Activated CD4-positive, alpha-beta memory T cell treated with anti-CD3 and anti-CD28 coated beads, Interleukin-2, amount 10 ng/mL, durations not matched to agents 7 days and 5 days (primary cell): ENCODE data around the gene RNF223. TPM values are rescaled to one million over a fixed set of nuclear protein-coding genes. Genes with fewer than 3 reads are reported as not detected.
"Not testable (repeated sequence)": the region's sequence is repeated elsewhere in the genome, so short reads cannot be mapped to it uniquely, and the experiment has no call there.

Experiments
- CTCF ChIA-PET: fragments of 350-600 bp; sonication (Branson Sonifier 250); formaldehyde crosslinking; loops from one replicate; lab custom pipeline; 2021; ENCODE audit warnings: antibody characterized with exemption, inconsistent platforms; lab: Charles Lee
- POLR2A ChIA-PET: fragments of 350-600 bp; sonication (Branson Sonifier 250); formaldehyde crosslinking; loops from one replicate; lab custom pipeline; 2021; ENCODE audit warnings: antibody characterized with exemption; lab: Charles Lee
- DNase-seq: peaks from one replicate; pipeline ENCODE4 v3.0.0-alpha.2; 2020
- H3K27ac Mint-ChIP-seq: one replicate; pipeline ENCODE4 v1.8.0; 2021; ENCODE audit warnings: mild to moderate bottlenecking, mixed read lengths
- H3K27me3 Mint-ChIP-seq: one replicate; pipeline ENCODE4 v1.8.0; 2021; ENCODE audit warnings: mixed read lengths
- H3K36me3 Mint-ChIP-seq: one replicate; pipeline ENCODE4 v1.8.0; 2021; ENCODE audit warnings: low read depth, mixed read lengths
- H3K4me1 Mint-ChIP-seq: one replicate; pipeline ENCODE4 v1.8.0; 2021; ENCODE audit warnings: mixed read lengths
- H3K4me3 Mint-ChIP-seq: one replicate; pipeline ENCODE4 v1.8.0; 2021; ENCODE audit warnings: mild to moderate bottlenecking, mixed read lengths
- H3K9me3 Mint-ChIP-seq: one replicate; pipeline ENCODE4 v1.8.0; 2021; ENCODE audit warnings: mixed read lengths
- total RNA-seq, 2 experiments: library from RNA; stranded (reverse); gene quantifications; one replicate each; pipeline ENCODE4 v1.2.3, GENCODE V29; 2021

The RNF223 gene
- total RNA-seq, 2 experiments from 2014 or later = not detected

DNA sequence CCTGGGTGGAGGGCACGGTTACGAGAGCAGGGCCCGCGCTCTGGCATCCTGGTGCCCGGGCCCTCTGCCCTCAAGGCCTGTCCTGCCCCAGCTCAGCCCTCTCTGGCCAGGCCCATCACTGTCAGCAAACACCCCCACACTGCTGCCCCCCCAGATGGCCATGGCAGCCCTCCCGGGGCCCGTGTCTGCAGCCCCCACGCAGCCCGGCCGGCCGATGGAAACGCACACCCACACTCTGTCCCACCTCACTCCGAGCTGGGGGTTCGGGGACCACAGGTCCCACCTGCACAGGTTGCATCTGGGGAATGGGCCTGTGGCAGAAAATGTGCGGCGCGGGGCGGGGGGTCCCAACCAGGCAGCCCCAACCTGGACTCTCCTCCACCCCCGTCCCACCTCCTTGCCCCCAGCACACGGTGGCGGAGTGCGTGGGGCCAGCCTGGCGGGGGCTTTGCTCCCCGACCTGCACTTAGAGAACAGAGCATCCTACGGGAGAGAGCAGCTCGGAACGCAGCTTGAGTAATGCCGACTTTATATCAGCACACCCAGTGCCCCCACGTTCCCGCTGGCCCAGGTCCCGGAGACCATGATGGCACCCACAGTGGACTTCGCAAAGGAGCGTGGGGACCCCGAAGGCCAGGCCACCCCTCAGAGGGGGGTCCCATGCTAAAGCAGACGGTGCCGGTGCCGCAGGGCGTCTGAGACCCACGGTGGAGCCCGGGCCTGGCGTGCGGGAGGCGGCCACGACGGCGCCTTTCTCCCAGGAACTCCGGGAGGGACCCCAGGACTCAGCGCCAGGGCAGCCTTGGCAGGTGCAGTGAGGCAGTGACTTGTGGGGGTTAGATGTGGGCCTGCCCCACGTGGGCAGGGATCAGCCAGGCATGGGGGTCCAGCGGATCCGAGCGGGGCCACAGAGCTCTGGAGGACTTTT lies 7.5 kb upstream of the RNF223 start:
- no peak for DNase-seq
- Mint-ChIP-seq H3K27me3 (peaks cover 3% of the 10 kb centered on the region), H3K9me3 (no peaks in the 10 kb centered on the region), H3K36me3 (no peaks in the 10 kb centered on the region), H3K27ac (no peak overlapping the region), H3K4me3 (no peak overlapping the region), H3K4me1 (peaks cover 6% of the 10 kb centered on the region)
- ChIA-PET POLR2A (no interaction called here), CTCF (no interaction called here)

DNA sequence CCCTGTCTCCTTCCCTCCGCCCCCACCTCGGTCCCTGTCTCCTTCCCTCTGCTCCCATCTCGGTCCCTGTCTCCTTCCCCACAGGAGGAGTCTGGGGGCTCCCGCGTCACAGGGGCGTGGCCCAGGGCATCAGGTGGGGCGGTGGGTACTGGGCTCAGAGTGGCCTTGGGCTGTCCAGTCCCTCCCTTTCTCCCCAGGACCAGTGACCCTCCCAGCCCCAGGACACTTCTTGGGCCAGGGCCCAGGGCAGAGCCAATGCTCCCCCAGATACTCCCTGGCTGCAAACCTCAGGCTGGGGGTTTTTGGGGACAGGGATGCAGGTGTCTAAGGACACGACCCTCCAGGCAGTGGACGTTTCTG lies 6.8 kb upstream of the RNF223 start:
- H3K36me3 Mint-ChIP-seq = no peaks in the 10 kb centered on the region
- no peak overlapping the region for H3K27ac Mint-ChIP-seq
- DNase-seq = no peak
- CTCF ChIA-PET = no interaction called here
- H3K9me3 Mint-ChIP-seq = no peaks in the 10 kb centered on the region
- H3K27me3 Mint-ChIP-seq = peaks cover 3% of the 10 kb centered on the region
- peaks cover 6% of the 10 kb centered on the region for H3K4me1 Mint-ChIP-seq
- POLR2A ChIA-PET = no interaction called here
- H3K4me3 Mint-ChIP-seq = no peak overlapping the region

DNA sequence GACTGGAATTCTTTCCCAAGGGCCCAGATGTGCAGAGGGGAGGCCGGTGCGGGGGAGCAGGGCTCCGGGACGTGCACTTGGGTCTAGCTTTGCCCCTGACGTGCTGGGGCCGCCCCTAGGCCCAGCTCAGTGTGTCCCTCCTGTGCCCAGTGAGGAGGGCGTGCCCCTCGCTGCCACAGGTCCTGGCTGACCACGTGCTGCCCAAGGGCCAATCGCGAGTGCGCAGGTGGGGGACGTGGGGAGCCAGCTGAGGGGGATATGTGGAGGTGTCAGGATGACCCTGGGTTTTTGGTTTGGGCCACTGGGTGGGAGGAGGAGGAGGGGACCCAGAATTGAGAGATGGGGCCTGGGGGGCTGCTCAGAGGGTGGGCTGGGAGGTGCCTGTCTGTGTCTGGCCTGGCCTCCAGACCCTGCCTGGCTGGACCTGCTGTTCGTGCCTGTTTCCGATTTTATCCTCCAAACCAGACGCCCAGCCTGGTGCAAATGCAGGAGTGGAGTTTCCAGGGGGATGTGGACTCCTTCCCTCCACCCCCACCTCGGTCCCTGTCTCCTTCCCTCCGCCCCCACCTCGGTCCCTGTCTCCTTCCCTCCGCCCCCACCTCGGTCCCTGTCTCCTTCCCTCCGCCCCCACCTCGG lies 6.1 kb upstream of the RNF223 start:
- no peaks in the 10 kb centered on the region for H3K9me3 Mint-ChIP-seq
- H3K27ac Mint-ChIP-seq = no peak overlapping the region
- ChIA-PET POLR2A (no interaction called here), CTCF (no interaction called here)
- peaks cover 3% of the 10 kb centered on the region for H3K27me3 Mint-ChIP-seq
- H3K4me3 Mint-ChIP-seq = no peak overlapping the region
- no peaks in the 10 kb centered on the region for H3K36me3 Mint-ChIP-seq
- H3K4me1 Mint-ChIP-seq = peaks cover 6% of the 10 kb centered on the region
- DNase-seq = no peak

DNA sequence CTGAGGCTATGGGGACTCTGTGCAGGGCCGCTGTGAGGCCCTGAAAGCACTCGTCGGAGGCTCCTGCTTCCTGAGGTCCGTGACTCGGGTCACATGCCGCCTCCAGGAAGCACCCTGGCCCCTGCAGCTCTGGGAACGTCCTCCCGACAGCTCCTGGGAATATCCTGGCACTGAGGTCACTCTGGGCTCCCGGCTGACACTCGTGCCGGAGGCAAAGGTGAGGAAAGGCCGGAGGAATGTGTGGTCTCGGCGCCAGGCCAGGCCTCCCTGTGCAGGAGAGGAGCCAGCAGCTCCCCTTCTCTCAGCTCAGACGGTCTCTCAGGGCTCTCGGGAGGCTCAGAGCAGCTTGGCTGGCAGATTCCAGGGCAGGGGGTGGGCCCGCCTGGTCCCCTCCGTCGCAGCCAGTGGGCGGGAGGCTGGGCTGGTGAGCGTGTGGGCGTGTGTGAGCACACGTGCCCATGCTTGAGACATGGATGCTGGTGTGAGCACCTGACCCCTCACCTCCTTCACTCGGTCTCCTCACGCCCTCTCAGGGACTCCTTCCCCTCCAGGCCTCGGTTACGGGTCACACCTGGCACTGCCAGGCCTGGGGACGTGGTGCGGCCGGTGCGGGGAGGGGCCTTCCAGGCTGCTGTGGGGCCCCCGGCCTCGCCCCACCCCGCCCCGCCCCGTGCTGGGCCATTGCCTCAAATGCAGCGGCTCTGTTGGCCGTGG lies 5.5 kb upstream of the RNF223 start:
- H3K27me3 Mint-ChIP-seq = peaks cover 3% of the 10 kb centered on the region
- H3K27ac Mint-ChIP-seq = no peak overlapping the region
- no peaks in the 10 kb centered on the region for H3K9me3 Mint-ChIP-seq
- no peaks in the 10 kb centered on the region for H3K36me3 Mint-ChIP-seq
- ChIA-PET CTCF (no interaction called here), POLR2A (no interaction called here)
- peaks cover 6% of the 10 kb centered on the region for H3K4me1 Mint-ChIP-seq
- H3K4me3 Mint-ChIP-seq = no peak overlapping the region
- no peak for DNase-seq

DNA sequence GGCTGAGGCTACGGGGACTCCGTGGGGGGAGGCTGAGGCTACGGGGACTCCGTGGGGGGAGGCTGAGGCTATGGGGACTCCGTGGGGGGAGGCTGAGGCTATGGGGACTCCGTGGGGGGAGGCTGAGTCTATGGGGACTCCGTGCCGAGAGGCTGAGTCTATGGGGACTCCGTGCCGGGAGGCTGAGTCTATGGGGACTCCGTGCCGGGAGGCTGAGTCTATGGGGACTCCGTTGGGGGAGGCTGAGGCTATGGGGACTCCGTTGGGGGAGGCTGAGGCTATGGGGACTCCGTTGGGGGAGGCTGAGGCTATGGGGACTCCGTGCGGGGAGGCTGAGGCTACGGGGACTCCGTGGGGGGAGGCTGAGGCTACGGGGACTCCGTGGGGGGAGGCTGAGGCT lies 3.3 kb upstream of the RNF223 start:
- H3K4me1 Mint-ChIP-seq, H3K36me3 Mint-ChIP-seq, H3K27ac Mint-ChIP-seq, H3K9me3 Mint-ChIP-seq, H3K27me3 Mint-ChIP-seq, DNase-seq, CTCF ChIA-PET, H3K4me3 Mint-ChIP-seq, POLR2A ChIA-PET: not testable (repeated sequence)

DNA sequence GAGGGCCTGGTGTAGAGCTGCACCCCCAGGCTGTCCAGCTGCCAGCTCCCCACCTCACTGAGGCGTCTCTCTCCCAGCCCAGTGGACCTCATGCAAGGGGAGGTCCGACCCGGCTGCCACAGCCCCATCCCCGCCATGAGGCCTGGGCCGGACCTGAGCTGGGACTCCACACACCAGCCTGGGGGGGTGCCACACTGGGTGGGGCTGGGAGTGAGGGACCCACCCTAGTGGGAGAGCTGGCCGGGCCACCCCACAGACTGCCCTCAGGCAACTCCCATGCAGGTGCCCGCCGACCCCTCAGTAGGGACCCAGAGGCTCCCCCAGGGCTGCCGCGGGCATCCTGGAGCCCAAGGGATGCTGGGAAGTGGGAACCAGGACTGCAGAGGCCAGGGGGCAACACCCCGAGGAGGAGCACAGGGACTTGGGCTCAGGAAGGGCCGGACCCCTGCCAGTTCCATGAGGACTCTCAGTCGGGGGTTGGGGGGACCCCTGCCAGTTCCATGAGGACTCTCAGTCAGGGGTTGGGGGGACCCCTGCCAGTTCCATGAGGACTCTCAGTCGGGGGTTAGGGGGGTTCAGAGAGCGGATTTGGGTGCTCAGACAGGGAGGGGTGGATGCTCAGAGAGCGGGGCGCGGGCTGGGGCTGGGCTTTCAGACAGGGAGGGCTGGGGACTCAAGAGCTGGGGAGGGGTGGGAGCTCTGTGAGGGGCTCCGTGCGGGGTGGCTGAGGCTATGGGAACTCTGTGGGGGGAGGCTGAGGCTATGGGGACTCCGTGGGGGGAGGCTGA lies 1.2 kb upstream of the RNF223 start:
- DNase-seq = no peak
- H3K27me3 Mint-ChIP-seq = peaks cover 3% of the 10 kb centered on the region
- CTCF ChIA-PET = no interaction called here
- no peak overlapping the region for H3K27ac Mint-ChIP-seq
- H3K36me3 Mint-ChIP-seq = no peaks in the 10 kb centered on the region
- peaks cover 6% of the 10 kb centered on the region for H3K4me1 Mint-ChIP-seq
- POLR2A ChIA-PET = no interaction called here
- H3K9me3 Mint-ChIP-seq = no peaks in the 10 kb centered on the region
- no peak overlapping the region for H3K4me3 Mint-ChIP-seq

DNA sequence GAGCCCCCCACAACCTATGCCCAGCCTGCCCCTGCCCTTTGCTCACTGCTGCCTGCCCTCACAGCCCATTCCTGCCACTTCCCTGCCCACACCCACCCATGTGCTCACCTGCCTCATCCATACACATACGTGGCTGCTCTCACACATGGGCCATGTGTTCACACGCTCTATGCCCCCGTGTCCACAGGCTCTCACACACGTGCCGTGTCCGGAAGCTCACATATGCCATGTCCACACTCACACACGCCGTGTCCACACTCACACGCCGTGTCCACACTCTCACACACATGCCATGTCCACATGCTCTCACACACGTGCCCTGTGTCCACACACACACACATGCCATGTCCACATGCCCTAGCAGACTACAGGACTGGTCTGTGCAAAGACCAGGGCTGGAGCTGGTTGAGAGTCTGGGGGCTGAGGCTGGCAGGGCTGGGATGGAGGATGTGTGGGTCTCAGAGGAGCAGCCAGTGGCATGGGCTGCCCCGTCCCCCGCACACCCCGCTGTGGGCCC lies 583 bp upstream of the RNF223 start:
- Mint-ChIP-seq H3K9me3 (no peaks in the 10 kb centered on the region), H3K4me3 (no peak overlapping the region)

DNA sequence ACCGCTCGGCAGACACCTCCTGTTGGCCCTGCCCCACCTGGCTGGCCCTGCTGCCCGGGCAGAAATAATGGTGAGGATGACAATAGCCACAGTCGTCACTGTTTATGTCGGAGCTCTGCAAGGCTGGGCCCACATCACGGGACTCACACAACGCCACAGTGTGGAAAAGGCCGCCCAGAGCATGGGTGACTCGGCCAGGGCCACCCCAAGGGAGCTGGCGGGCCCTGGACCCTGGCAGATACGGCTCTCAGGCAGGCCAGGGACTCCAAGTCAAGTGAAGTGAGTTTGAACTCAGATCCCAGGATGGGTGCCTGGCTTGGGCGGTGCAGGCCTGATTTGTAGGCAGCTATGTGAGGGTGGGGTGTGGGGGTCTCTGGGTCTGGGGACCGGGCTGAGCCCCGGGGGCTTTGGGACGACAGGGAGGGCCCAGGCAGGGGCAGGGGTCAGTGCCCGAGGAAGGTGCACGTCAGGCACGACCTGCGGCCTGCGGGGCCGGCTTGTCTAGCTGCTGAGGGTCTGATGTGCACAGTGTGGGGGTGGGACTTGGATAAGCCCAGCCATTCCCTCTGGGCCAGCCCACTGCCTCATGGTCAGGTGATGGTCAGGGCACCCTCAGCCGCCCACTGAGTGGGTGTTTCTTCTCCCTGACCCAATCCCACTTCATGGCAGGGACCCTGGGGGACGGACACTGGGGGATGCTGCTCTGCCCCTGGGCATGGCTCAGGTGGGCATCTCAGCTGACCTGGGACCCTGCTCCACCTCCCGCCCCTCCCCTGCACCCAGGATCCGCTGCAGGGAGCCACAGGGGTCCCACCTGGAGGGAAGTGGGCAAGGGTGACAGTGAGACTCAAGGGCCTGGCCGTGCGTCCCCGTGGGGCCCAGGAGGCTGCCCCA lies 1.0 kb downstream of the RNF223 start:
- H3K4me1 Mint-ChIP-seq = peaks cover 7% of the 10 kb centered on the region
- no peak overlapping the region for H3K27ac Mint-ChIP-seq
- H3K4me3 Mint-ChIP-seq = no peak overlapping the region
- peaks cover 2% of the 10 kb centered on the region for H3K27me3 Mint-ChIP-seq
- no peak for DNase-seq
- H3K36me3 Mint-ChIP-seq = no peaks in the 10 kb centered on the region
- H3K9me3 Mint-ChIP-seq = no peaks in the 10 kb centered on the region
- ChIA-PET CTCF (no interaction called here), POLR2A (no interaction called here)

More for the DNA sequence above, 583 bp upstream of the RNF223 start:
- Mint-ChIP-seq H3K36me3 (no peaks in the 10 kb centered on the region), H3K4me1 (peaks cover 7% of the 10 kb centered on the region), H3K27me3 (peaks cover 5% of the 10 kb centered on the region), H3K27ac (no peak overlapping the region)
- ChIA-PET POLR2A (no interaction called here), CTCF (no interaction called here)
- DNase-seq = no peak

DNA sequence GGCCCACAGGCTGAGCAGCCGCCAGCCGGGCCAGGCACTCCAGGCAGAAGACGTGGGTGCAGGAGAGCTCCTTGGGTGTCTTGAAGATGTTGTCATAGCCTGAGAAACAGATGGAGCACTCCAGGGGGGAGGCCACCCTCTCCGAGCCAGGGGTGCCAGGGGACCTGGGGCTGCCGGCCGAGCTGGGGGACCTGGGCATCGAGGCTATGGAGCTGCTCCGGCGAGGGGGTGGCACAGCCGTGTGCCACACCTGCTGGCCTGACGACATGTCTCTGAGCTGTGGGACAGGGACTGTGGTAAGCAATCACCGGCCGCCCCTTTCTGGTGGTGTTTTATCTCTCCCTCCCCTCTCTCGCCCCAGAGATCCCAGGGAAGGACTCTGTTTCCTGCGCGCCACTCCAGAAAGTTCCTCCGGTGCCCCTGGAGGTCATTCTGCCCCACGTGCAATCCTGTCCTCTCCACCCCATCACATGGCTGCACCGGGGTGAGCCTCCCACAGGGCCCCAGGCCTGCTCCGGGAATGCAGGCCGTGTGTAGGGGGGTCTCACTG lies 1.7 kb downstream of the RNF223 start:
- Mint-ChIP-seq H3K4me1 (peaks cover 9% of the 10 kb centered on the region), H3K36me3 (no peaks in the 10 kb centered on the region), H3K27ac (no peak overlapping the region), H3K4me3 (no peak overlapping the region), H3K9me3 (no peaks in the 10 kb centered on the region), H3K27me3 (peaks cover 2% of the 10 kb centered on the region)
- CTCF ChIA-PET = no interaction called here
- POLR2A ChIA-PET = no interaction called here
- no peak for DNase-seq

DNA sequence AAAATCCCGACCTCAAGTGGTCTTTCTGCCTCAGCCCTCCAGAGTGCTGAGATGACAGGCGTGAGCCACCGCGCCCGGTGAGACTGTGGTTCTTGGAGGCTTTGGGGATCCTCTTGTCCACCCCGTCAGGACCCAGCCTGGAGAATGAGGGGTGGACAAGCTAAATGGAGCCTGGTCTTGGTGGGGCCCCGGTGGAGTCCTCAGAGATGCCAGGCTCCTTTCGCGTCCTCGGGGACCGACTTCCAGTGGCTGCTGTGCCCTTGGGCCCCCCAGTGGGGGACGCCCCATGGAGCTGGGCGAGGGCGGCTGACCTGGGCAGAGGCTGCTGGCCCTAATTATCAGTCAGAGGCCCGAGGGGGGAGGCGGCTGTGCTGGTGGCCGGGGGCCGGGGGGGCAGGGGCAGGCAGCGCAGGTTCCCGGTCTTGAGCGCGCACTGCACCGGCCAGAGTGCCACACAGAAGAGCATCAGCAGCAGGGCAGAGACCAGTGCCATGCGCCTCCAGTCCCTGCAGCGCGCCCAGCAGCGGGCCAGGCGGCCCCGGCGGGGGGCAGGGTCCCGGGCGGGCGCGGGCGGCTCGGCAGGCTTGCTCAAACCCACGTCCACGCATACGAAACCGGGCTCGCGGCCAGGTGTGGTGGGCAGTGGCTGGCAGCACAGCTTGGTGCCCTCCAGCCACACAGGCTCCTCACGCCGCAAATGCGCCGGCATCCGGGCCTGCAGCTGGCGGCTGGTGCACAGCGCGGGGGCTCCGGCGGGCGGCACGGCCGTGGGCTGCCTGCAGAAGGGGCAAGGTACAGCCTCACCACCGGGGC lies 2.4 kb downstream of the RNF223 start:
- peaks cover 11% of the 10 kb centered on the region for H3K4me1 Mint-ChIP-seq
- H3K36me3 Mint-ChIP-seq = no peaks in the 10 kb centered on the region
- no peaks in the 10 kb centered on the region for H3K9me3 Mint-ChIP-seq
- no peak overlapping the region for H3K27ac Mint-ChIP-seq
- H3K27me3 Mint-ChIP-seq = peaks cover 2% of the 10 kb centered on the region
- H3K4me3 Mint-ChIP-seq = no peak overlapping the region
- POLR2A ChIA-PET = no interaction called here
- no peak for DNase-seq
- CTCF ChIA-PET = no interaction called here
